ENCODE measurements around the gene TMUB1.

The TMUB1 gene

DNA sequence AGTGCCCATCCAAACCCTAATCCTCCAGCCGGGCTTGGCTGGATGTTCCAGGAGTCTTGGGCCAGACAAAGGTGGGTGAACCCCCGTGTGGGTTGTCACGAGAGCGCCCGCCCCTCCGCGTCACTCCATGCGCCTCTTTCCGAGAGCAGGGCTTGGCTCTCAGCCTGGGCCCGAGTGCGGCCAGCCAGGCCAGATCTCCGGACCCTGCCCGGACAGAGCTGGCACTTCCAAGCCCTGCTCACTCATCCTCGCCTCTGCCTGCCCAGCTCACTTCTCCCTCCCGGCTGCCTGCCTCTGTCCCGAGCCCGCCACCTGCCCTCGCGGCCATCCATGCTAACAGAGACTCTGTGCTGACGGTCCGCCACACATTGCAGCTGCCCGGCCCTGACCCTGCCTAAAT is 37.6 kb upstream of the TMUB1 start:
- no peak for DNase-seq (ENCODE audit: low read depth)

DNA sequence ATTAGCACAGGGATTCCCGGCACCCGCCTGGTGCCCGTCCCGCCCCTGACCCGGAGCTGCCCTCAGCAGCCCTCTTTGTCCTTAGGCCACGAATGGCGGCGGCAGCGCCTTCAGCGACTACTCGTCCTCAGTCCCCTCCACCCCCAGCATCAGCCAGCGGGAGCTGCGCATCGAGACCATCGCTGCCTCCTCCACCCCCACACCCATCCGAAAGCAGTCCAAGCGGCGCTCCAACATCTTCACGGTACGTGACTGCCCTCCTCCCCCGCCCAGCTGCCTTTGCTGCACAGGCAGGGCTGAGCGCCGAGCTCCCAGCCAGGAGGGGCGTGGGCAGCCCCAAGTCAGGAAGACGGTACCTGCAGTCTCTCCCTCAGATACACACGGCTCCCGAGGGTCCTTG is 36.6 kb upstream of the TMUB1 start:
- no peak for DNase-seq (ENCODE audit: low read depth)

DNA sequence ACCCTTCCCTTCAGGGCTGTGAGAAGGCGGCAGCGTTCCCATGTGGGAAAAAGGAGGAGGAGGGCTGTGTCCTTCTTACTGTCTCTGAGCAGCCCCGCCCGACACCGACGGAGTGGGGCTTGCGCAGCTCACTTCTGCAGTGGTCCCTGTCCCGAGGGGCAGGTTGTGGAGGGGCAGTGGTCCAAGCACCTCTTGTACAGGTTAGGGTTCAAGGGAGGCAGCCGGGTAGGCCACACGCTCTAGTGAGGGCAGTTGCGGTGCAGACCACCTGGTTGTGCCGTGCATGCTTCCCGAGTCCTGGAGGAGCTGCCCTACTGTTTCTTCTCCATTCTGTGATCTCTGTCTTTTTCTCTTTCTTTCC is 35.7 kb upstream of the TMUB1 start:
- DNase-seq (ENCODE audit: low read depth): no peak

DNA sequence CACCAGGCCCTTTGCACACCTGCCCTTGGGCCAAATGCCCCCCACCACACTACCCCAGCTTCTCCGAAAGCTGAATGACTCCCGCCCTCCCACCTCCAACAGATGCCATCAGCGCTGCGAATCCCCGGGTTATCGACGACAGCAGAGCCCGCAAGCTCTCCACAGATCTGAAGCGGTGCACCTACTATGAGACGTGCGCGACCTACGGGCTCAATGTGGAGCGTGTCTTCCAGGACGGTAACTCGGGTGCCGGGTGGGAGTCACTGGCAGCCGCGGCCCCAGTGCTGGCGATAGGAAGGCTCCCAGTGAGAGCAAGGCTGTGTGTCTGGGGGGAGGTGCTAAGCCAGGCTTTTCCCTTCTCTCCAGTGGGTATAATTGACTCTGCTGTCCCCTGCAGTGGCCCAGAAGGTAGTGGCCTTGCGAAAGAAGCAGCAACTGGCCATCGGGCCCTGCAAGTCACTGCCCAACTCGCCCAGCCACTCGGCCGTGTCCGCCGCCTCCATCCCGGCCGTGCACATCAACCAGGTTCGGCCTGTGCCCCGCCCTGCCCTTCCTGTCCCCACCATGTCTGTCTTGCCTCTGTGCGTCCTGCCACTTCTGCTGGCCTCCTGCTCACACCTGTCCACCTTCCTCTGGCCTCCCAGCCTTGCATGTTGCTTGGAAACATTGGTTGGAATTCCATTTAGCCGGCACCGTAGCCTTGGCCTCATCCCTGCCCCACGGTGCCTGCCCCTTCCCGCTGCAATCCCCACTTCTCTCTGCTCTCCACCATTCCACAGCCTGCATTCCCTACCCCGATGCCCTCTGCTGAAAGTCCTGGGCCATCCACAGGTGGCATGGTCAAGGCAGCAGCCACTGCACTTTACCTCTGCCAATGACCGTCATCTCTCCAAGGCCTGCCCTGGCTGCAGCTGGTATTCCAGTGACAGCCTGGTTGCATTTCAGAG is 35.1 kb upstream of the TMUB1 start:
- no peak for DNase-seq (ENCODE audit: low read depth)

DNA sequence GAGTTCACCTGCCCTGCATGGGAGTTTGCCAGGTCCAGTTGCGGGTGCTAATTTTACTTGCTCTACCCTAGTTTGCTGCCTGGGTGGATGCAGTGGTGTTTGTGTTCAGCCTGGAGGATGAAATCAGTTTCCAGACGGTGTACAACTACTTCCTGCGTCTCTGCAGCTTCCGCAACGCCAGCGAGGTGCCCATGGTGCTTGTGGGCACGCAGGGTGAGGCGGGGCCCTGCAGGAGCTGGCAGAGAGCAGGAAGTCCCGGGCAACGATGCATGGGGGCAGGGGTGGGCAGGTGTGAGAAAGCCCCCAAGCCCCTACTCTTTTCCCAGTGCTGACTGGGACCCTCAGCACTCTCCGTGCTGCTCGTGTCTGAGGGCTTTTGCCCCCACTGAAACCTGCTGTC is 34.3 kb upstream of the TMUB1 start:
- DNase-seq (ENCODE audit: low read depth): no peak

DNA sequence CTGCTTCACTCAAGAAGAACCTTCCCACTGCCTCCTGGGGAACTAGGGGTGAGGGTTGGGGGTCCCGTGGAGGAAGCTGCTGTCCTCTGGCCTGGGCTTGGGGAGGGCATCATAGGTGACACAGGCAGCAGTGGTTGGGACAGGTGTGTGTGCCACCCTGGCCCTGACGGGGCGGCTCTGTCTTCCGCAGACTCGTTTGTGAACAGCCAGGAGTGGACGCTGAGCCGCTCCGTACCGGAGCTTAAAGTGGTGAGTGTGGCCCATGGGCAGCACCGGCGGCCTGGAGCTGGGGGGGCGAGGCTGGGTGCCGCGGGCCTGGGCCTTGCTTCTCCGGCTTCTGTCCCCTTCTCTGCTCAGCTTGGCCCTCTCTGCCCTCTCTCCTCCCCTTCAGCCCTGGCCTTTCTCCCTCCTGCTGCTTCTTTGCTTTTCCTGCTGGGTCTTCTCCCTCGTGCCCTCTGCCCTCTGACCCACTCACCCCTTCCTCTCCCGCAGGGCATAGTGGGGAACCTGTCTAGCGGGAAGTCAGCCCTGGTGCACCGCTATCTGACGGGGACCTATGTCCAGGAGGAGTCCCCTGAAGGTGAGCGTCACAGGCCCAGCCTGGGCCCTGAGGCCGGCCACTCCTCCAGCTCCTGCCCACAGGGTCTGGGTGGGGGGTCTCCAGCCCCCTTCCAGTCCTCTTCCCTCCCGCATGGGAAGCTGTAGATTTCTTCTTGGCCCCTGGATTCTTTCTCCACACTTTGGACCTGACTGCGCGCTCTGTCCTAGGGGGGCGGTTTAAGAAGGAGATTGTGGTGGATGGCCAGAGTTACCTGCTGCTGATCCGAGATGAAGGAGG is 33.5 kb upstream of the TMUB1 start:
- no peak for DNase-seq (ENCODE audit: low read depth)

DNA sequence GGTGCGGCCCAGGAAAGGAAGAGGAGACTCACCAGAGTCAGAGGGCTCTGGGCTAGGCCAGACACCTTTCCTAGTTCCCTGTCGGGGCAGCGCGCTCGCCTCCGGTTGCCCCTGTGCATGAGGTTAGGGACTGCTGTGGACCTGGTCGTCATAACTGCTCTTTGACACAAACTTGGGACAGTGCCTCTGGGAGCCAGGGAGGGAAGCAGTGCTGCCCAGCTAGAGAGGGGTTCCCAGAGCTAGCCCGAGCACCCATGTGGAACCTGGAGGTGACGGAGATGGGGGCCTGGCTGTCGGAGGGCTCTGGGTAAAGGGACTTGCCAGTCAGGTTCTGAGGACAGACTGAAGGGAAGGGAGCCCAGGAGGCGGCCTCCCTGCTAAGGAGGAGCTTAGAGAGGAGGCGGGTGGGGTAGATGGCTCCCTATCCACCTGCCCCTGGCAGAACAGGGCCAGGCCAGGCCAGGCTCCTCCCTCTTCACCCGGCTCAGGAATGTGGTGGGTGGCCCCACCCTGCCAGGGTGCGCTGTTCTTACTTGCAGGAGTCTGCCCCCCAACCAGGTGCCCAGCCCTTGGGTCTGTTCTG is 32.6 kb upstream of the TMUB1 start:
- no peak for DNase-seq (ENCODE audit: low read depth)

DNA sequence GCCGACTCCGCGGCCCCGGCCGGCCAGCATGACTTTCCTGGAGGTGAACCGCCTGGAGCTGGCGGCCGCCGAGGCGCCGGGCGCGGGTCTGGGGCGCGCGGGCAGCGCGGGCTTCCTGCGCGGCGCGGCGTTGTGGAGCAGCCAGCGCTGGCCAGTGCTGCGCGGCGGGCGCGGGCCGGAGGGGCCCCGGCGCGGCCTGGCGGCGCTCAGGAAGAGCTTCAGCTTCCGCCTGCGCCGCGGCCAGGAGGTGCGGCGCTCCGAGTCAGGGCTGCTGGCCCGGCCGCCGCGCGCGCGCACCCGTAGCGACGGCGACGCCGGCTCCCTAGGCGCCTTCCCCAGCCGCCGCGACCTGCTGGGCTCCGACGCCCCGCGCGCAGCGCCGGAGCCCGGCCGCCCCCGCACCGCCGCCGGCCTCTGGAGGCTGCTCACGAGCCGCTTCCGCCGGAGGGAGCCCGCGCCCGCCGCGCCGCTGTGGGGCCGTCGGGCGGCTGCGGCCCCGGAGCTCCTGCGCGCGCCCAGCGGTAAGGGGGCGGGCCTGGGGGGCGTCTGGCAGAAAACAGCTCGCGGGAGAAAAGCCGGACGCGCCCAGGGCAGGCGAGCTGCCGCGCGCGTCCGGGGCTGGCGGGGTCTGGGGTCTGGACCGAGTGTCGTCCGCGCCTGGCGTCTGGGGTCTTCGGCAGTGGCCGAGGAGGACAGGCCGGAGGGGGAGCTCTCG is 32.0 kb upstream of the TMUB1 start:
- no peak for DNase-seq (ENCODE audit: low read depth)

DNA sequence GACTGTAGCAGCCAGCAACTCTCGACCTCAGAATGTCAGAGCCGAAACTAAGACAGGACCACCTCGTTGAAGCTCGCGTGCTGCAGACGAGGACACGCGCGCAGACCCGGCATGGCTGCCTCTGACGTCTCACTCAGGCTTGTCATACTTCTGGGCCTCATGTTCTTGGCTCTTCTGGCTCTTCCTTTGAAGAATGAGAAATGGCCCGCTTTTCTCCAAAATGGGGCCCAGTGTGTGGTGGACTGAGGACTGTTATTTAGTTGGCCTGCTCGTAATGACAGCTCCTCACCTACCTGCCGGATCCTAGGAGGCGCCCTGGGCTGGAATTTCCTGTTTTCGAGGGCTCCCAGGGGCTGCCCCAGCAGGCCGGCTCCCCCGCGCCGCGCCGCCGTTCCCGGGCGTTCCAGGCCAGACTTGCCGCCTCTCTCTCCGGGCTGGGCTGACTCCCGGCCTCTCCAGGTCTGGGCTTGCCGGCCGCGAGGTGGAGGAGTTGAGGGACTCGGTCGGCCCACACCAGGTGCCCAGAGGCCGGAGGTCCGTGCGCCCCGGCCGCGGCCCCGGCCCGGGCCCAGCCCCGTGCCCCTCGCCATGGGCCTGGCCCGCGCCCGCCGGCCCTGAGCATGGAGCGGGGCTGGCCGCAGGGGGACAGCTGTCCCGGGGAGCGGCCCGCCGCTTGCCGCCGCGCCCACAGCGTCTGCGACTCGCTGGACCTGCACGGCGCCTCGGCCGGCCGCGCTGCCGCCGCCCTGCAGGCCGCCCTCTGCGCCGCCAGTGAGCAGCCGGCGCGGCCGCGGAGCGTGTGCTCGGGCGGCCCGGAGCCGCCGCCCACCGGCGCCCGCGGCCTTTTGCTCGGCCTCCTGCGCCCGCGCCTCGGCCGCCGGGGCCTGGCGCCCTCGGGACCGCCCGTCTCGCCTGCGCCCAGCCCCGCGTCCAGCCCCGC is 31.1 kb upstream of the TMUB1 start:
- DNase-seq (ENCODE audit: low read depth): peak; percentile 51

DNA sequence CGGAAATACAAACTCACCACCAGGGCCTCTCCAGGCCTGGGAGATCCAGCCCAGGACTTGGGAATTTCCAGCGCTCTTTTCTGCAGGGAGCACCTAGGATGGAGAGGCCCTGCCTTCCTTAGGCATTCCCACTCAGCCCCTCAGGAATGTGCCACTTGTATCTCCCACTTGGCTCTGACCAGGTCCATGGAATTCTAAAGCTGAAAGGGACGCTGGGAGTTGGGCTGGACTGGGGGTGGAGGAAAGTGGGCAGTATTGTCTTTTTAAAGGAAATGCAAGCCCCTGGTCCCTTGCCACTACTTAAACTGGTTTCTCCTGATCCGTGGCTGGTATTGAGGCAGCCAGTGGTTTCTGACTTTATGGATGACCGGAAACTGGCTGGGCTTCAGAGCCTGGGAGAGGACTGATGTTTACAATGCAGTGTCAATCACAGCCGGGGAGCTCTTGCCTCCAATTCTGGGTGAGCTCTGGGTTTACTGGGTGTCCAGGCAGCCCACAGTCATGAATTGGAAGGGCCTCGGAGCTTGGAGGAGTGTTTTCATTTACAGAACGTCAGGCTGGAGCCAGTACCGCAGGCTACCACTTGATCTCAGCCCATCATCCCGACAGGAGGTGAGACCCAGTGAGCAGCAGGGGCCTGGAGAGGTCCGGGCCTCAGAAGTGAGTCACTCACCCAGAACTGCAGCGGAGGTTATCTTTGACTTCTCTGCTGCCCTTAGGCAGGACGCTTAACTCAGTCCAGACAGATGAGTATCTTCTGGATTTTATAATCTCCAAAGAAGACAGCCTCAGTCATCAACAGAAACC is 30.3 kb upstream of the TMUB1 start:
- peak; percentile 92 for DNase-seq (ENCODE audit: low read depth)

DNA sequence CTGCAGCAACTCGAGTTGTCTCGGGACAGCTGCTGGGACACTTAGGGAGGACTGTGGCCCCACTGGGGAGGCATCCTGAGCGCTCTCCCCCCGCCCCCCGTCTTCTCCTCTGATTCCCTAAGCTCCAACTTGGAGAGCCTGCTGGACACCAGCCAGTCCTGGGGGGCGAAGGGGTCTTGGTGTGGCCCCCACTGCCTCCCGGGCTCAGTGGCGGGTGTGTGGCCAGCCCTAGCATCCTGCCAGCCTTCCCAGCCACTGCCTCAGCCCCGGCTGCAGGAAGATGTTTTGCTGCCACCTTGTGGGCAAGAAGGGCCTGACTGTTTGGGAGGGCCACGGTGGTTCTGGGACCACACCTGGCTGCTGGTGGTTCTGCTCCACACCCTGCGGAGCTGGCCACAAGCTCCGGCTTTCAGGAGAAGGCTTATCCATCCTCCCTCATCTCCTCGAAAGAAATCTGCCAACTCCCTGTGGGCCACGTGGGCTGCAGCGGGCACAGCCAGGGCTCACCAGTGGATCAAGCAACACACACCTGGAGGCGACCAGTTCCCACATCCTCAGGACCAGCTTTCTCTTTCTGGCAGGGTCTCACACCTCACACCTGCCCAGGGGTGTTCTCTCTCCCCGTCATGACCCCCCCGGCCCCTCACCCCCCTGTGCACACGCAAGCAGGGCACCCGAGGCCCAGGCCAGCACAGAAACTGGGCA is 27.8 kb upstream of the TMUB1 start:
- peak; percentile 54 for DNase-seq (ENCODE audit: low read depth)

DNA sequence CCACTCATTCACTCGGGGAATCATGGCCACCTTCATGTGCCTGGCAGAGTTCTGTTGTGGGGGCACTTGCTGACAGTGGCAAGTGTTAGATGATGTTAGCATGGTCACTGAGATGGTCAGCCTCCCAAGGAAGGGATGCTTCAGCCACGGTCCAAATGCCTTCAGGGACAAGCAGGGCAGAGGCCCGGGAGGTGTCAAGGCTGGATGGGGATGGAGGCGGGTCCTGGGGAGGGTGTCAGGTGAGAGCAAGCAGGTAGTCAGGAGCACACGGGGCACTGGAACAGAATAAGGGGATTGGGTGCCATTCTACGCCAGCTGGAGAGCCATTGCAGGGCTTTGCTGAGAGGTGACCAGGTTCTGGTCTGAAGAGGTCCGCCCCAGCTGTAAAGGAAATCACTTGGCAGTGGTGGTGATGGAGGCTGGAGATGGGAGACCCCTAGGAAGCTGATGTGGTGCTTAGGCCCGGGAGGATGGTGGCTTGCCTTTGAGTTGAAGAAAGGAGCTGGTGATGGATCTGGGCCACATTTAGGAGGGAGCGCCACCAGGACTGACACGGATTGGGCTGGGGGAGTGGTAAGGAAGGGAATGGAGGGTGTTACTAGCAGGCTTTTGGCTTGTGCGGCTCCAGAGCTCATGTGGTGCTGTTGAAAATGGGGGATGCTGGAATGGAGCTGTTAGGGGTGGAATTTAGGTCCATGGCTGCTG is 27.1 kb upstream of the TMUB1 start:
- DNase-seq (ENCODE audit: low read depth): no peak

DNA sequence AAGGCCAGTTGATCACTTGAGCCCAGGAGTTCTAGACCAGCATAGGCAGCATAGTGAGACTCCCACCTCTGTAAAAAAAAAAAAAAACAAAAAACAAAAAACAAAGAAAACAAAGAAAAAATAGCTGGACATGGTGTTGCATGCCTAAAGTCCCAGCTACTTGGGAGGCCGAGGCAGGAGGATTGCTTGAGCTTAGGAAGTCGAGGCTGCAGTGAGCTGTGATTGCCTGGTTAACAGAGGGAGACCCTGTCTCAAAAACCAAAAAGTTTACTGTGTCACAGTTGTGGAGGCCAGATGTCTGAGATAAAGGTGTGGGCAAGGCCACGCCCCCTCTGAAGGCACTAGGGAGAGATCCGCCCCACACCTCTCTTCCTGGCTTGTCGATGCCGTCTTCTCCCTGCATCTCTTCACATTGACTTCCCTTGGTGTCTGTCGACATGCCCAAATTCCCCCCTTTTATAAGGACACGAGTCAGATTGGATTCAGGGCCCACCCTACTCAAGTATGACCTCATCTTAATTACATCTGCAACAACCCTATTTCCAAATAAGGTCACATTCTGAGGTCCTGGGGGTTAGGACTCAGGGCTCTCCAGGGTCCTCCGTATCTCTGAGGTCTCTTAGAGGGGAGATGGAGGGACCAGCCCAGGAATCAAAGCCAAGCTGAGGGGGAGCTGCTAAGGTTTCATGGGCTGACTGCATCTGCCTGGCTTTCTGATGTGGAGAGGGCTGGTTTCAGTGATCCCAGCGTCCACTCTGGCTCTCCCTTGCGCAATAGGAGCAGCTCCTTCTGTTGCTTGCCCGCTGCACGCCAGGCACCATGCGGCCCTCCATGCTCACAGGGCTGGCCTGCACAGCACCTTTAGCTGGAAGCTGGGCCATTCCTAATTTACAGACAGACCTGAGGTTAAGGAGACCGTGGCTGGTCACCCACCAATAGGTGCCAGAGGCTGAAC is 26.1 kb upstream of the TMUB1 start:
- peak; percentile 81 for DNase-seq (ENCODE audit: low read depth)

DNA sequence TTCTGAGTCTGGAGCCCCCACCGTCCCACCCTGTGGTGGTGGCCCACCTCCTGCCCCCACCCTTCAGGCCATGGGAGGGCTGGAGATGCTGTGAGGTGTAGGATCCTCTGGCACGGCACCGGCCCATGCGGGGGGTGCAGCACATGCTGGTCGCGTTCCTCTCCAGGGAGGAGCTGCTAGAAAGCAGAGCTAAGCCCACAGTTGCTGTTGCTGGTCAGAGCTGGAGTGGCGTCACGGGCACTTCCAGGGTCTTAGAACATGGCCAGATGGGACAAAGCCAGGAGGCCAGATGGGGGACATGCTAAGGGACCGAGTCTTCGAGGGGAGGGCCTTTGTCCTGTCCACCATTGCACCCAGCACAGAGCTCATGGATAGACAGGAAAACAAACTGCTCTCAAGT is 24.6 kb upstream of the TMUB1 start:
- DNase-seq (ENCODE audit: low read depth): no peak

DNA sequence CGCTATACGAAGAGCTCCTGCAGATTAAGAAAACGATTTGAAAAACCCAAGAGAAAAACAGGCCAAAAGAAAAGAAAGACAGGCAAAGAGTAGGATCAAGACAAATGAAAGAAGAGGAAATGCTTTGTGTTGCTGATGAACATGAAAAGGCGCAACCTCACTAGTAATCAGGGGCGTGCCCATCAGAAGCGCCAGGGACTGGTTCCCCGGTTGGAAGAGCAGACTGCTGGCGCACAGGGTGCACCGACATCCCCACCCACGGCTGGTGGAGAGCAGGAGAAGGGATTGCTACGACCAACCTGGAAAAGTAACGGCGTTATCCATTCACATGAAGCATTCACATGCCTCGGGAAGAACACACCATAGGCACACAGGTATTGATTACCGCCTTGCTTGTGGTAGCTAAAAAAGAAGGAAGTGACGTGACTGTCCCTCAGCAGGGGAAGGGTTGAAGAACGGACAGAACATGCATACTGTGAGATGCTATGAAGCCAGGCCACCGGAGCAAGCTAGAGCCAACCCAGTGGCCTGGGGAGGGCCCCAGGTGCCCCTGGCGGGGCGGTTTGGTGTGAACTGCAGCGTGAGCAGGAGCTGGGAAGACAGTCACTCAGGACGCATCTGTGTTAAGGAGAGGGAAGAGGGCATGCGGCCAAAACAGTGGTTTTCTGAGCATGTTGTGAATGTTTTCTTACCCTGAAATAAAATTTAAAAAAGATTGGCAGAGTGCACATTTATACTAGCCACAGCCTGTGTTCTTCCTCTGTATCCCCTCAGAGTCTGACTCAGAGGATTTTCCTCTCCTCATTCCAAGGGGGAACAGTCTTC is 21.3 kb upstream of the TMUB1 start:
- DNase-seq (ENCODE audit: low read depth): peak; percentile 87

DNA sequence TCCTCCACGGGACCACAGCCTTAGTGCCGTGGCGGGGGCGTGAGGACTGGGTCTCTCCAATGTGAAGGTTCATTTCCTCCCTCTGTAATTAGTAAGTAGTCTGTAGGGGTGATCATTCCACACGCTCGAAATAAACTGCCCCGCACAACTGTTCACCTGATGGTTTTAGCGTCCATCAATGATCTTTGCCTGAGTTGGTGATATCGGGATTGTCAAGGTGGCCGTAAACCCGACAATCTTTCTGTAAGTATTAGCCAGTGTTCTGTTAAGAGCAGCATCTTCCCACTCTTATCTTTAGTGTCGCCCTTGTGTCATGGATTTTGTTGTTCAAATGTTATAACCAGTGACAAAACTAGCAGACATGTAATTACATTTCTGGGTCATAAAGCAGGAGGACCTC is 20.7 kb upstream of the TMUB1 start:
- no peak for DNase-seq (ENCODE audit: low read depth)

DNA sequence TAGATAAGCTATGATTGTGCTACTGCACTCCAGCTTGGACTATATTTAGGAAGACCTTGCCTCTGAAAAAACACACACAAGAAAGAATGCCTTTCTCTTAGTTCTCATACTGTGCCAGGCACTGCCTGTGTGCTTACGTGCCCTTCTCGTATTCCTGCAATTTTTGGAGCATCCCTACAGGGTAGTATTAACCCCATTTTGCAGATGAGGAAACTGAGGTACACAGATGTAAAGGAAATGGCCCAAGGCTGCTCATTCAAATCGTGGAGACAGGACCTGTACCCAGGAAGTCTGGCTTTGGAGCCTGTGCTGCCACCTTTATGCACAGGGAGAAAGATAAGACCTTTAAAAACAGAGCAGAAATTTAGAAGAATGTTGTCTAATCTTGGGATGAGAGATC is 19.7 kb upstream of the TMUB1 start:
- DNase-seq (ENCODE audit: low read depth): no peak

Data from amniotic epithelial cell (primary cell).